Brain microvascular endothelial cell (primary cell): ENCODE measurements around the gene CCDC9B.
A peak's percentile ranks its signal among the peaks of the same experiment; 100 is the strongest.

Source experiments
- DNase-seq: peaks from one replicate; pipeline ENCODE4 v3.0.0-alpha.2; 2020
- H3K27ac ChIP-seq: fragments of 250-450 bp; sonication (Bioruptor Pico); 2 replicates; pipeline ENCODE4 v1.5.1; 2020; ENCODE audit warnings: mild to moderate bottlenecking, moderate library complexity
- H3K27me3 ChIP-seq: fragments of 250-450 bp; sonication (Bioruptor Pico); replicated peaks from 2 replicates; pipeline ENCODE4 v1.5.1; 2020; ENCODE audit warnings: mild to moderate bottlenecking
- H3K36me3 ChIP-seq: fragments of 250-450 bp; sonication (Bioruptor Pico); replicated peaks from 2 replicates; pipeline ENCODE4 v1.5.1; 2020; ENCODE audit warnings: mild to moderate bottlenecking
- H3K4me3 ChIP-seq: 2 replicates; pipeline ENCODE4 v1.5.1; 2011; ENCODE audit warnings: low read depth, mild to moderate bottlenecking, control low read depth, low read length, moderate library complexity
- in situ Hi-C: cut with HindIII; loops from 2 replicates; pipeline ENCODE4 v1.10.0; 2017; ENCODE audit warnings: low sequenced_read_pairs, low pct_ligation_motif_present
- TF ChIP-seq, protein P1 (sequence below): IDR thresholded peaks from 2 replicates; pipeline ENCODE4 v1.5.1; 2011; ENCODE audit warnings: low read depth, mild to moderate bottlenecking, moderate library complexity, low read length, control low read depth, inconsistent platforms; ENCODE audit errors: missing control alignments

Gene CCDC9B

DNA sequence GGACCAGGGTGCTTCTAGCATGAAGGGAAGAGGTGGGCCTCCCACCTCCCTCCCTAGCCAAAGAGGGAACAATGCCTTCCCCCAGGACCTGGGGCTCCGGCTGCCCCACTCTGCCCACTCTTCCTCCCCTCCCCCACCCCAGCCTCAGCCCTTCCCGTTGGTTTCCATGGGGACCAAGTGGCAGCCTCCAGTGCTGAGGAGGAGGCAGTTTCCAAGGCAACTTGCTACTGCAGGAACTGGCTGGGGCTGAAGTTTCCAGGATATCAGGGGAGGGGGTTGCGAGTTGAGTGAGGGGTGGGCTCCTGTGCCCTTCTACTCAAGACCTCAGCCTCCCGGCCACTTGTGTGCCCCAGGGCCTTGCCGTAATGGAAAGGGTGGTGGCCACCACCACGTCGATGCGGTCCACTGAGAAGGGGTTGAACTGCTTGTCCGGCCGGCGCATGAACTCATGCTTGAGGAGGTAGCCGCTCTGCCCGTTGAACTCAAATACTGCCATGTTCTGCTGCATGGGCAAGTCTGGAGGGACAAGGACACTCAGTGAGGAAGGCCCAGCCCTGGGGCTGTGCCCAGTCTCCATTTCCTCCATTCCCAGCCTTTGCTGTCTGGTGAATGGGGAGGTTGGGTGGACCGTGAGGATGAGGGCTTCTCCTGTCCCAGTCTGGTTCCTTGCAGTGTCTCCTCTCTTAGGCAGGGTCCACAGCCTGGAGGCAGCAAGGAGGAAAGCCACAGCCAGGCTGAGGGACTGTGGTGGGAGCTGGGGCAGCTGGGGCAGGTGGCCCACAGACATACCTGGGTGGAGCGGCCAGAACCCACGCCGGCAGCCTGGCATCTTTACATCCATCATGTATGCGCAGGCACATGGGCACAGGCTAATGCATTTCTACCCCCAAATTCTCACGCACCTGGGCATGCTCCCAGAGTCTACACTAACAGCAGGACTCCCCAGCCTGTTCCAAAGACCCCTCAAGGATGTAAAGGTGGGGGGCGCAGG is 46.5 kb downstream of the CCDC9B start:
- Histone ChIP-seq H3K27me3 (peaks cover 8% of the 10 kb centered on the region), H3K4me3 (no peak overlapping the region), H3K36me3 (no peaks in the 10 kb centered on the region), H3K27ac (no peak overlapping the region)
- in situ Hi-C loops: no loop called here
- TF ChIP-seq, protein P1, sequence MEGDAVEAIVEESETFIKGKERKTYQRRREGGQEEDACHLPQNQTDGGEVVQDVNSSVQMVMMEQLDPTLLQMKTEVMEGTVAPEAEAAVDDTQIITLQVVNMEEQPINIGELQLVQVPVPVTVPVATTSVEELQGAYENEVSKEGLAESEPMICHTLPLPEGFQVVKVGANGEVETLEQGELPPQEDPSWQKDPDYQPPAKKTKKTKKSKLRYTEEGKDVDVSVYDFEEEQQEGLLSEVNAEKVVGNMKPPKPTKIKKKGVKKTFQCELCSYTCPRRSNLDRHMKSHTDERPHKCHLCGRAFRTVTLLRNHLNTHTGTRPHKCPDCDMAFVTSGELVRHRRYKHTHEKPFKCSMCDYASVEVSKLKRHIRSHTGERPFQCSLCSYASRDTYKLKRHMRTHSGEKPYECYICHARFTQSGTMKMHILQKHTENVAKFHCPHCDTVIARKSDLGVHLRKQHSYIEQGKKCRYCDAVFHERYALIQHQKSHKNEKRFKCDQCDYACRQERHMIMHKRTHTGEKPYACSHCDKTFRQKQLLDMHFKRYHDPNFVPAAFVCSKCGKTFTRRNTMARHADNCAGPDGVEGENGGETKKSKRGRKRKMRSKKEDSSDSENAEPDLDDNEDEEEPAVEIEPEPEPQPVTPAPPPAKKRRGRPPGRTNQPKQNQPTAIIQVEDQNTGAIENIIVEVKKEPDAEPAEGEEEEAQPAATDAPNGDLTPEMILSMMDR: no peak
- DNase-seq: no peak

DNA sequence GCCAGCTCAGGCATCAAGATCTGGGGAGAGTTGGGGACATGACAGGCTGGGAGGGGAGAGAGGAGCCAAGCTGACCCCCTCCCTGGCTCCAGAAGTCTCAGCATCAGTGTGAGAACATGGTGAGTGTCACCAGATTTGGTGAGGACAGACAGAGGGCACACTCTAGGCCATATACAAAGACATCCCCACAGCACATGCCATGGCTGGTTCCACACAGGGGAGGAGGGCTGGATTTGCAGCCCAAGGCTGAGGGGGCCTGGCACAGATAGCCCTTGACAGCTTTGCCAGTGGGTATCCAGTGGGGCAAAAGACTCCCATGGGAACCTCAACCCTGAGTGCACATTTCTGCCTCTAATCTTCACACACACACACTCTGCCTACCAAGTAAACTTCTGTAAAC is 47.7 kb downstream of the CCDC9B start:
- no peak overlapping the region for H3K27ac ChIP-seq
- no peak for DNase-seq
- in situ Hi-C loops: no loop called here
- TF ChIP-seq, protein P1: no peak
- no peak overlapping the region for H3K4me3 ChIP-seq
- peaks cover 8% of the 10 kb centered on the region for H3K27me3 ChIP-seq
- no peaks in the 10 kb centered on the region for H3K36me3 ChIP-seq

DNA sequence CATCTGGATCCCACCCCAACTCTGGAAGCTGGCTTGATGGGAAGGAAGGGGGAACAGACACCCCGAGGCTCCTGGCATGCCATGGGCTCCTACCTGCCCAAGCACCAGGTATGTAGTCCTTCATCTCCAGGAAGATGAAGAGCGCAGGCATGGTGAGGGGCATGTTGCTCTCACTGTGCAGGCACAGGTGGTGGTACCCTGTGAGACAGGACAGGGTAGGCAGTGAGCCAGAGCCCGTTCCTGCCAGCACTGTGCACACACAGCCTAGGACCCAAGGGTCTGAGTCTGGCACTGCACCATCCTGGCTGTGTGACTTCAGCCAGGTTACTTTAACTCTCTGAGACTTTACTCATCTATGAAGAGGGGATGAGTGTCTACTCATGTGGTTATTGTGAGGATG is 48.5 kb downstream of the CCDC9B start:
- Histone ChIP-seq H3K27ac (no peak overlapping the region), H3K27me3 (peaks cover 8% of the 10 kb centered on the region), H3K36me3 (no peaks in the 10 kb centered on the region), H3K4me3 (no peak overlapping the region)
- in situ Hi-C loops: no loop called here
- TF ChIP-seq, protein P1: no peak
- no peak for DNase-seq

DNA sequence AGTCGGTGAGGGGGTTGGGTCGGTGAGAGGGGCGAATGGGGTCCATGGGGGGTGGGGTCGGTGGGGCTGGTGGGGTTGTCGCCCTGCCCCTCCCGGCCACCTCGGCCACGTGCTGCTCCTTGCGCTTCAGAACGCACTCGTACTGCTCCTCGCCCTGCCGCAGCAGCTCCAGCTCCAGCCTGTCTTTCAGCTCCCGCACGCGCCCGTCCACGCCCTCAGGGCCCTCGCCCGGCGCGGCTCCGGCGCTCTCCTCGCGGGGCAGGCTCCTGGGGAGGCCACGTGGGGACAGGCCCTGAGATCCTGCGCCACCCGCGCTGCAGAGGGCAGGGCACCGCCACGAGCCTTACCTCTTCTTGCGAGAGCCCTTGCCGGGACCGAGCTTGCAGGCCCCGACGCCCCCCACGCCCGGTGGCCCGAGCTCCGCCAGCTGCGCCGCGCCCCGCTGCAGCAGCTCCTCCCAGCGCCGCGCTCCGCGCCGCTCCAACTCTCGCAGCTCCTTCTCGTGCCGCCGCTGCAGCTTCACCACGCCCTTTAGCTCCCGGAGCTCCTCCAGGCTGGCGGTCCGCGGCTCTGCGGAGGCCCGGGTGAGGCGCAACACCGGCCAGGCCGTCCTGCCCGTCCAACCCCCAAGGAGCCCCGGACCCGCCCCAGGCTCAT is 49.7 kb downstream of the CCDC9B start:
- Histone ChIP-seq H3K27ac (no peak overlapping the region), H3K36me3 (no peaks in the 10 kb centered on the region), H3K27me3 (peaks cover 8% of the 10 kb centered on the region), H3K4me3 (peak overlapping the region; percentile 42)
- TF ChIP-seq, protein P1: no peak
- in situ Hi-C loops: no loop called here
- peak; percentile 33 for DNase-seq

DNA sequence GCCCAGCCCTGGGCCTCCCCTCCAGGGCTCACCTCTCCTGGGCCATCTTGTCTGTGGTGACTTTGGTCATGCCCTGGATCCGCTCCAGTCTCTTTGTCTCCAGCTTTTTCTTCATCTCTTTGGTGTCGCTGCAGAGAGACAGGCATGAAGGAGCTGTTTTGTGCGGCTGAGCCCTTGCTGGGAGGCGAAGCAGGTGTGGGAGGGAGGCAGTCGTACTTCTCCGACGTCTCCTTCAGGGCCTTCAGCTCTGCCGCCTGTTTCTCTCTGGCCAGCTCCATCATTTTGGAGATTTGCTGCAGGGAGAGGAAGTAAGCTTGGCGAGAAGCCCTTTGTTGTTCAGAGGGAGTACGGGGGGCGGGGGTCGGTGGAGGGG is 50.2 kb downstream of the CCDC9B start:
- H3K27me3 ChIP-seq: peaks cover 8% of the 10 kb centered on the region
- no peak overlapping the region for H3K27ac ChIP-seq
- TF ChIP-seq, protein P1: no peak
- H3K4me3 ChIP-seq: no peak overlapping the region
- no peaks in the 10 kb centered on the region for H3K36me3 ChIP-seq
- DNase-seq: no peak
- in situ Hi-C loops: no loop called here
